ENCODE data around the gene EFHD2.
"Not testable (repeated sequence)": the region's sequence is repeated elsewhere in the genome, so short reads cannot be mapped to it uniquely, and the experiment has no call there.

The EFHD2 gene

GRCh38 chr1:15388201-15388880 is 21.3 kb upstream of the EFHD2 start:
- DNase-seq (ENCODE audit: low read depth in 2 of 2) = no peak

- not testable (repeated sequence) for DNase-seq (ENCODE audit: low read depth in 2 of 2)
Measured at GRCh38 chr1:15389828-15390227, 19.9 kb upstream of the EFHD2 start.

GRCh38 chr1:15390667-15391066 is 19.0 kb upstream of the EFHD2 start:
- DNase-seq (ENCODE audit: low read depth in 2 of 2) = no peak

- no peak for DNase-seq (ENCODE audit: low read depth in 2 of 2)
Measured at GRCh38 chr1:15391366-15391765, 18.3 kb upstream of the EFHD2 start.

- no peak for DNase-seq (ENCODE audit: low read depth in 2 of 2)
Measured at GRCh38 chr1:15393475-15394257, 16.0 kb upstream of the EFHD2 start.

- DNase-seq (ENCODE audit: low read depth in 2 of 2) = no peak
Measured at GRCh38 chr1:15394258-15394690, 15.4 kb upstream of the EFHD2 start.

- DNase-seq (ENCODE audit: low read depth in 2 of 2) = no peak
Measured at GRCh38 chr1:15397236-15397635, 12.5 kb upstream of the EFHD2 start.

- no peak for DNase-seq (ENCODE audit: low read depth in 2 of 2)
Measured at GRCh38 chr1:15399710-15400109, 10.0 kb upstream of the EFHD2 start.

- DNase-seq (ENCODE audit: low read depth in 2 of 2) = no peak
Measured at GRCh38 chr1:15400627-15401026, 9.1 kb upstream of the EFHD2 start.

- no peak for DNase-seq (ENCODE audit: low read depth in 2 of 2)
Measured at GRCh38 chr1:15401391-15402055, 8.2 kb upstream of the EFHD2 start.

GRCh38 chr1:15402809-15403450 is 6.8 kb upstream of the EFHD2 start:
- DNase-seq (ENCODE audit: low read depth in 2 of 2) = no peak

GRCh38 chr1:15403962-15404580 is 5.6 kb upstream of the EFHD2 start:
- no peak for DNase-seq (ENCODE audit: low read depth in 2 of 2)

- DNase-seq (ENCODE audit: low read depth in 2 of 2) = no peak
Measured at GRCh38 chr1:15405106-15405850, 4.4 kb upstream of the EFHD2 start.

- no peak for DNase-seq (ENCODE audit: low read depth in 2 of 2)
Measured at GRCh38 chr1:15406614-15407559, 2.8 kb upstream of the EFHD2 start.

GRCh38 chr1:15407580-15407979 is 2.1 kb upstream of the EFHD2 start:
- DNase-seq (ENCODE audit: low read depth in 2 of 2) = no peak

GRCh38 chr1:15408890-15409387 is 749 bp upstream of the EFHD2 start:
- no peak for DNase-seq (ENCODE audit: low read depth in 2 of 2)

- no peak for DNase-seq (ENCODE audit: low read depth in 2 of 2)
Measured at GRCh38 chr1:15410223-15410883, 665 bp downstream of the EFHD2 start.

- DNase-seq (ENCODE audit: low read depth in 2 of 2) = no peak
Measured at GRCh38 chr1:15410884-15411245, 1.2 kb downstream of the EFHD2 start.

GRCh38 chr1:15411593-15412137 is 2.0 kb downstream of the EFHD2 start:
- DNase-seq (ENCODE audit: low read depth in 2 of 2) = no peak
